ENCODE results near the gene USP17L19. TPM values are rescaled to one million over a fixed set of nuclear protein-coding genes. Genes with fewer than 3 reads are reported as not detected.
"Not testable (repeated sequence)": the region's sequence is repeated elsewhere in the genome, so short reads cannot be mapped to it uniquely, and the experiment has no call there.

USP17L19 gene, protein sequence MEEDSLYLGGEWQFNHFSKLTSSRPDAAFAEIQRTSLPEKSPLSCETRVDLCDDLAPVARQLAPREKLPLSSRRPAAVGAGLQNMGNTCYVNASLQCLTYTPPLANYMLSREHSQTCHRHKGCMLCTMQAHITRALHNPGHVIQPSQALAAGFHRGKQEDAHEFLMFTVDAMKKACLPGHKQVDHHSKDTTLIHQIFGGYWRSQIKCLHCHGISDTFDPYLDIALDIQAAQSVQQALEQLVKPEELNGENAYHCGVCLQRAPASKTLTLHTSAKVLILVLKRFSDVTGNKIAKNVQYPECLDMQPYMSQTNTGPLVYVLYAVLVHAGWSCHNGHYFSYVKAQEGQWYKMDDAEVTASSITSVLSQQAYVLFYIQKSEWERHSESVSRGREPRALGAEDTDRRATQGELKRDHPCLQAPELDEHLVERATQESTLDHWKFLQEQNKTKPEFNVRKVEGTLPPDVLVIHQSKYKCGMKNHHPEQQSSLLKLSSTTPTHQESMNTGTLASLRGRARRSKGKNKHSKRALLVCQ
- not detected for polyA plus RNA-seq (2013, experiment 1 of 4)
- not detected for polyA plus RNA-seq (2013, experiment 2 of 4)
- polyA plus RNA-seq (2013, experiment 3 of 4) = not detected
- not detected for polyA plus RNA-seq (2013, experiment 4 of 4)

GRCh38 chr4:9253078-9253477, at the start of gene USP17L19:
Gene USP17L19 (plus strand): TSS chr4:9253378. CDS start chr4:9253378, 0 bp downstream.
- not testable (repeated sequence) for H3K27ac ChIP-seq (ENCODE audit: insufficient read depth, low read depth, low read length, poor library complexity, severe bottlenecking); H3K27me3 ChIP-seq (ENCODE audit: control insufficient read depth, insufficient read depth, low read length, poor library complexity, severe bottlenecking); H3K36me3 ChIP-seq (ENCODE audit: control insufficient read depth, insufficient read depth, low read length); H3K4me3 ChIP-seq (ENCODE audit: insufficient read depth, low read depth, low read length); H3K4me1 ChIP-seq (ENCODE audit: control insufficient read depth, insufficient read depth, low read length); H3K9me3 ChIP-seq (ENCODE audit: control insufficient read depth, low read length)
- no CpG with 5 or more reads among the region's 13 CpGs for WGBS, 2 experiments

DNA sequence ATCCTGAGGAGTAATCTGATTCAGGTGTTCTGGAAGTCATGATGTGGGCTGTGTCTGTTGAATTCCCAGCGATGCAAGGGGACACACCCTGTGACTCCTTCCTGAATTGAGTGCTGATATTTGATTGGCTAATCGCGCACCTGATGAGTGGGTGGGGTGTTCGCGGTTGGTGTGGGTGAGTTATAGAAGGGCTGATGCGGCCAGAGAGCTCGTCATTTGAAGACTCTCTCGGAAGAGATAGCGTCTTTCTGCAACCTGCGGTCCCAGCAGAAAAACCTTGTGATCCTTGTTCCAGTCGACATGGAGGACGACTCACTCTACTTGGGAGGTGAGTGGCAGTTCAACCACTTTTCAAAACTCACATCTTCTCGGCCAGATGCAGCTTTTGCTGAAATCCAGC, 42.8 kb upstream of the USP17L19 start, which contains the start of gene USP17L10:
USP17L10 (plus strand) TSS at position 301 of the 400 bp plus-strand sequence; CDS start at position 301, 0 bp downstream.
- H3K36me3 ChIP-seq (ENCODE audit: control insufficient read depth, insufficient read depth, low read length); H3K27ac ChIP-seq (ENCODE audit: insufficient read depth, low read depth, low read length, poor library complexity, severe bottlenecking); H3K27me3 ChIP-seq (ENCODE audit: control insufficient read depth, insufficient read depth, low read length, poor library complexity, severe bottlenecking); H3K4me3 ChIP-seq (ENCODE audit: insufficient read depth, low read depth, low read length); H3K4me1 ChIP-seq (ENCODE audit: control insufficient read depth, insufficient read depth, low read length); H3K9me3 ChIP-seq (ENCODE audit: control insufficient read depth, low read length): not testable (repeated sequence)
- no CpG with 5 or more reads among the region's 13 CpGs for WGBS, 2 experiments

GRCh38 chr4:9214701-9215100, 38.5 kb upstream of the USP17L19 start:
- whole genome bisulfite sequencing, 2 experiments = 89 to 92% methylated on average over 8 of the region's 14 CpGs
- not testable (repeated sequence) for H3K4me3 ChIP-seq (ENCODE audit: insufficient read depth, low read depth, low read length); H3K4me1 ChIP-seq (ENCODE audit: control insufficient read depth, insufficient read depth, low read length); H3K27me3 ChIP-seq (ENCODE audit: control insufficient read depth, insufficient read depth, low read length, poor library complexity, severe bottlenecking); H3K36me3 ChIP-seq (ENCODE audit: control insufficient read depth, insufficient read depth, low read length); H3K9me3 ChIP-seq (ENCODE audit: control insufficient read depth, low read length); H3K27ac ChIP-seq (ENCODE audit: insufficient read depth, low read depth, low read length, poor library complexity, severe bottlenecking)

- not testable (repeated sequence) for H3K9me3 ChIP-seq (ENCODE audit: control insufficient read depth, low read length); H3K4me3 ChIP-seq (ENCODE audit: insufficient read depth, low read depth, low read length); H3K4me1 ChIP-seq (ENCODE audit: control insufficient read depth, insufficient read depth, low read length); H3K36me3 ChIP-seq (ENCODE audit: control insufficient read depth, insufficient read depth, low read length); H3K27ac ChIP-seq (ENCODE audit: insufficient read depth, low read depth, low read length, poor library complexity, severe bottlenecking); H3K27me3 ChIP-seq (ENCODE audit: control insufficient read depth, insufficient read depth, low read length, poor library complexity, severe bottlenecking)
- WGBS, 2 experiments = no CpG with 5 or more reads among the region's 14 CpGs
These were observed 38.1 kb upstream of the USP17L19 start, which contains the start of gene USP17L11 for GRCh38 chr4:9215105-9215504. Gene USP17L11 (plus strand): TSS chr4:9215405. CDS start chr4:9215405, 0 bp downstream.

- not testable (repeated sequence) for H3K4me3 ChIP-seq (ENCODE audit: insufficient read depth, low read depth, low read length); H3K9me3 ChIP-seq (ENCODE audit: control insufficient read depth, low read length); H3K27ac ChIP-seq (ENCODE audit: insufficient read depth, low read depth, low read length, poor library complexity, severe bottlenecking); H3K4me1 ChIP-seq (ENCODE audit: control insufficient read depth, insufficient read depth, low read length); H3K27me3 ChIP-seq (ENCODE audit: control insufficient read depth, insufficient read depth, low read length, poor library complexity, severe bottlenecking); H3K36me3 ChIP-seq (ENCODE audit: control insufficient read depth, insufficient read depth, low read length)
- no CpG with 5 or more reads among the region's 13 CpGs for WGBS, 2 experiments
These were observed 33.3 kb upstream of the USP17L19 start, which contains the start of gene USP17L12 for GRCh38 chr4:9219852-9220251. Gene USP17L12 (plus strand): TSS chr4:9220152. CDS start chr4:9220152, 0 bp downstream.

DNA sequence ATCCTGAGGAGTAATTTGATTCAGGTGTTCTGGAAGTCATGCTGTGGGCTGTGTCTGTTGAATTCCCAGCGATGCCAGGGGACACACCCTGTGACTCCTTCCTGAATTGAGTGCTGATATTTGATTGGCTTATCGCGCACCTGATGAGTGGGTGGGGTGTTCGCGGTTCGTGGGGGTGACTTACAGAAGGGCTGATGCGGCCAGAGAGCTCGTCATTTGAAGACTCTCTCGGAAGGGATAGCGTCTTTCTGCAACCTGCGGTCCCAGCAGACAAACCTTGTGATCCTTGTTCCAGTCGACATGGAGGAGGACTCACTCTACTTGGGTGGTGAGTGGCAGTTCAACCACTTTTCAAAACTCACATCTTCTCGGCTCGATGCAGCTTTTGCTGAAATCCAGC, 28.6 kb upstream of the USP17L19 start, which contains the start of gene USP17L13:
USP17L13 (plus strand) TSS at position 301 of the 400 bp plus-strand sequence; CDS start at position 301, 0 bp downstream.
- H3K36me3 ChIP-seq (ENCODE audit: control insufficient read depth, insufficient read depth, low read length); H3K27me3 ChIP-seq (ENCODE audit: control insufficient read depth, insufficient read depth, low read length, poor library complexity, severe bottlenecking); H3K9me3 ChIP-seq (ENCODE audit: control insufficient read depth, low read length); H3K27ac ChIP-seq (ENCODE audit: insufficient read depth, low read depth, low read length, poor library complexity, severe bottlenecking); H3K4me3 ChIP-seq (ENCODE audit: insufficient read depth, low read depth, low read length); H3K4me1 ChIP-seq (ENCODE audit: control insufficient read depth, insufficient read depth, low read length): not testable (repeated sequence)
- WGBS, 2 experiments = no CpG with 5 or more reads among the region's 14 CpGs

DNA sequence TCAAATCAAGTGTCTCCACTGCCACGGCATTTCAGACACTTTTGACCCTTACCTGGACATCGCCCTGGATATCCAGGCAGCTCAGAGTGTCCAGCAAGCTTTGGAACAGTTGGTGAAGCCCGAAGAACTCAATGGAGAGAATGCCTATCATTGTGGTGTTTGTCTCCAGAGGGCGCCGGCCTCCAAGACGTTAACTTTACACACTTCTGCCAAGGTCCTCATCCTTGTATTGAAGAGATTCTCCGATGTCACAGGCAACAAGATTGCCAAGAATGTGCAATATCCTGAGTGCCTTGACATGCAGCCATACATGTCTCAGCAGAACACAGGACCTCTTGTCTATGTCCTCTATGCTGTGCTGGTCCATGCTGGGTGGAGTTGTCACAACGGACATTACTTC, 22.9 kb upstream of the USP17L19 start:
- not testable (repeated sequence) for H3K27ac ChIP-seq (ENCODE audit: insufficient read depth, low read depth, low read length, poor library complexity, severe bottlenecking); H3K4me3 ChIP-seq (ENCODE audit: insufficient read depth, low read depth, low read length); H3K9me3 ChIP-seq (ENCODE audit: control insufficient read depth, low read length); H3K27me3 ChIP-seq (ENCODE audit: control insufficient read depth, insufficient read depth, low read length, poor library complexity, severe bottlenecking); H3K36me3 ChIP-seq (ENCODE audit: control insufficient read depth, insufficient read depth, low read length); H3K4me1 ChIP-seq (ENCODE audit: control insufficient read depth, insufficient read depth, low read length)
- WGBS, 2 experiments = 88 to 92% methylated on average over 4 to 5 of the region's 8 CpGs

DNA sequence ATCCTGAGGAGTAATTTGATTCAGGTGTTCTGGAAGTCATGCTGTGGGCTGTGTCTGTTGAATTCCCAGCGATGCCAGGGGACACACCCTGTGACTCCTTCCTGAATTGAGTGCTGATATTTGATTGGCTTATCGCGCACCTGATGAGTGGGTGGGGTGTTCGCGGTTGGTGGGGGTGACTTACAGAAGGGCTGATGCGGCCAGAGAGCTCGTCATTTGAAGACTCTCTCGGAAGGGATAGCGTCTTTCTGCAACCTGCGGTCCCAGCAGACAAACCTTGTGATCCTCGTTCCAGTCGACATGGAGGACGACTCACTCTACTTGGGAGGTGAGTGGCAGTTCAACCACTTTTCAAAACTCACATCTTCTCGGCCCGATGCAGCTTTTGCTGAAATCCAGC, 19.1 kb upstream of the USP17L19 start, which contains the start of gene USP17L15:
USP17L15 (plus strand) TSS at position 301 of the 400 bp plus-strand sequence; CDS start at position 301, 0 bp downstream.
- not testable (repeated sequence) for H3K27ac ChIP-seq (ENCODE audit: insufficient read depth, low read depth, low read length, poor library complexity, severe bottlenecking); H3K4me1 ChIP-seq (ENCODE audit: control insufficient read depth, insufficient read depth, low read length); H3K27me3 ChIP-seq (ENCODE audit: control insufficient read depth, insufficient read depth, low read length, poor library complexity, severe bottlenecking); H3K9me3 ChIP-seq (ENCODE audit: control insufficient read depth, low read length); H3K4me3 ChIP-seq (ENCODE audit: insufficient read depth, low read depth, low read length); H3K36me3 ChIP-seq (ENCODE audit: control insufficient read depth, insufficient read depth, low read length)
- WGBS, 2 experiments = no CpG with 5 or more reads among the region's 15 CpGs

DNA sequence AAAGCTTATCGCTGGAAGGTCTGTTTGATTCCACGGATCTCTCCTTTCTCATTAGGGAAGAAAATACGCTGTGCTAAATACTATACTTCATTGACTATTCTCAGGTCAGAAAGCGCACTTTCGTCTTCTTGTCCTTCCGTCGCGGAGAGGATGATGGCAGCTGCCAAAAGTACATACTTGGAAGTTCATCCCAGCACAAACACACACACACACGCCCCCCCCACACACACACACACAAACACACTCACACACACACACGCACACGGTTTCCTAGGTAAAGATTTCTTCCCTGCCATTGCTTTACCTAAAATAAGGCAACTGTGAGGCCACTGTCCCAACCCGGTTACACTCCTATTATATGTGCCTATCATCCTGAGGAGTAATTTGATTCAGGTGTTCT, 14.7 kb upstream of the USP17L19 start:
- no CpG with 5 or more reads among the region's 12 CpGs for WGBS, 2 experiments
- not testable (repeated sequence) for H3K4me3 ChIP-seq (ENCODE audit: insufficient read depth, low read depth, low read length); H3K4me1 ChIP-seq (ENCODE audit: control insufficient read depth, insufficient read depth, low read length); H3K27me3 ChIP-seq (ENCODE audit: control insufficient read depth, insufficient read depth, low read length, poor library complexity, severe bottlenecking); H3K27ac ChIP-seq (ENCODE audit: insufficient read depth, low read depth, low read length, poor library complexity, severe bottlenecking); H3K36me3 ChIP-seq (ENCODE audit: control insufficient read depth, insufficient read depth, low read length); H3K9me3 ChIP-seq (ENCODE audit: control insufficient read depth, low read length)

GRCh38 chr4:9243579-9243978, 9.6 kb upstream of the USP17L19 start, which contains the start of gene USP17L17:
Gene USP17L17 (plus strand): TSS chr4:9243879. CDS start chr4:9243879, 0 bp downstream.
- WGBS, 2 experiments = no CpG with 5 or more reads among the region's 14 CpGs
- H3K27me3 ChIP-seq (ENCODE audit: control insufficient read depth, insufficient read depth, low read length, poor library complexity, severe bottlenecking); H3K4me1 ChIP-seq (ENCODE audit: control insufficient read depth, insufficient read depth, low read length); H3K27ac ChIP-seq (ENCODE audit: insufficient read depth, low read depth, low read length, poor library complexity, severe bottlenecking); H3K4me3 ChIP-seq (ENCODE audit: insufficient read depth, low read depth, low read length); H3K36me3 ChIP-seq (ENCODE audit: control insufficient read depth, insufficient read depth, low read length); H3K9me3 ChIP-seq (ENCODE audit: control insufficient read depth, low read length): not testable (repeated sequence)

Data from ectodermal cell (in vitro differentiated cells).